ENCODE data around the gene CMSS1. TPM values are rescaled to one million over a fixed set of nuclear protein-coding genes. Genes with fewer than 3 reads are reported as not detected.

The CMSS1 gene
- total RNA-seq, 1 experiment from 2014 or later = 117 TPM

DNA sequence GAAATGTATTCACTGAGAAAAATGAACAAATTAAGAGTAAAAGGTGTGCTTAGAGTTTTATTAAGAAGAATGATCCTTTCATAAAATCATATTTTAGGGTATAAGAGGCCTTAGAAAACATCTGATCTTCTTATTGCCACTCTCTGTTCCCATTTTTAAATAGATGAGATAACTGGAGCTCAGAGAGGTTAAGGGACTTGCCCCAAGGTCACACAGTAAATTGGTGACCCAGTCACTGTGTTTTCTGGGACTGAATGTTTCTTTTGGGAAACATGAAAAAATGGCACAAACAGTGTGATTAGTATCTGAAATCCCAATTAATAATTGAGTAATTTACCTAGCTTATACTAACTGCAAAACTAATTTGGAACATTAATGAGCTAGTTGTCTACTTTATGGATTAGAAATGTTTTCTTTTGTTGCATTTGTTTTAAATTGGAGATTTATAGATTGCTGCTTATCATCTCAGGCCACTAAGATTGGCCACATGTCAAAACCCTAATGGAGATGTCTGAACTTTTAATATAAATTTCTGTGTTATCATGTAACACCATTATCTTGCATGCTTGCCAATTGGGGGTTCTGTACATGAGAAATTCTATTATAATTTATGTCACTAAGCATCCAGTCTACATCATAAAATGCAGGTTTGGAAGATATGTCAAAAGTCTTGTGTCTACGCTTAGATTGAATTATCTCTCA lies 64.9 kb downstream of the CMSS1 start:
- Mint-ChIP-seq H3K36me3 (ENCODE audit: insufficient read depth, unreplicated experiment) (no peaks in the 10 kb centered on the region), H3K27me3 (ENCODE audit: insufficient read depth, unreplicated experiment) (no peaks in the 10 kb centered on the region), H3K9me3 (ENCODE audit: unreplicated experiment) (no peaks in the 10 kb centered on the region), H3K27ac (ENCODE audit: low read depth, unreplicated experiment) (no peak overlapping the region), H3K4me3 (ENCODE audit: unreplicated experiment) (no peak overlapping the region), H3K4me1 (ENCODE audit: insufficient read depth, unreplicated experiment) (peaks cover 15% of the 10 kb centered on the region)
- CTCF ChIA-PET = interaction anchor here (0.7 kb wide), 1 partner anchor 144 kb away, joined by 3 read pairs; no protein-coding TSS in a partner anchor
- no peak for DNase-seq (ENCODE audit: unreplicated experiment)
- intact Hi-C loops (cut with micrococcal nuclease) = no loop called here
- POLR2A ChIA-PET = interaction anchor here (0.9 to 2.1 kb wide), 3 partner anchors 9 to 21 kb away, joined by 3 to 8 read pairs (median 3); no protein-coding TSS in a partner anchor
- BruUV-seq (replicated peaks) = no TSS peak
- TF ChIP-seq, protein P1, sequence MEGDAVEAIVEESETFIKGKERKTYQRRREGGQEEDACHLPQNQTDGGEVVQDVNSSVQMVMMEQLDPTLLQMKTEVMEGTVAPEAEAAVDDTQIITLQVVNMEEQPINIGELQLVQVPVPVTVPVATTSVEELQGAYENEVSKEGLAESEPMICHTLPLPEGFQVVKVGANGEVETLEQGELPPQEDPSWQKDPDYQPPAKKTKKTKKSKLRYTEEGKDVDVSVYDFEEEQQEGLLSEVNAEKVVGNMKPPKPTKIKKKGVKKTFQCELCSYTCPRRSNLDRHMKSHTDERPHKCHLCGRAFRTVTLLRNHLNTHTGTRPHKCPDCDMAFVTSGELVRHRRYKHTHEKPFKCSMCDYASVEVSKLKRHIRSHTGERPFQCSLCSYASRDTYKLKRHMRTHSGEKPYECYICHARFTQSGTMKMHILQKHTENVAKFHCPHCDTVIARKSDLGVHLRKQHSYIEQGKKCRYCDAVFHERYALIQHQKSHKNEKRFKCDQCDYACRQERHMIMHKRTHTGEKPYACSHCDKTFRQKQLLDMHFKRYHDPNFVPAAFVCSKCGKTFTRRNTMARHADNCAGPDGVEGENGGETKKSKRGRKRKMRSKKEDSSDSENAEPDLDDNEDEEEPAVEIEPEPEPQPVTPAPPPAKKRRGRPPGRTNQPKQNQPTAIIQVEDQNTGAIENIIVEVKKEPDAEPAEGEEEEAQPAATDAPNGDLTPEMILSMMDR (IDR thresholded peaks at IDR 0.05; ENCODE audit: unreplicated experiment) = no peak

DNA sequence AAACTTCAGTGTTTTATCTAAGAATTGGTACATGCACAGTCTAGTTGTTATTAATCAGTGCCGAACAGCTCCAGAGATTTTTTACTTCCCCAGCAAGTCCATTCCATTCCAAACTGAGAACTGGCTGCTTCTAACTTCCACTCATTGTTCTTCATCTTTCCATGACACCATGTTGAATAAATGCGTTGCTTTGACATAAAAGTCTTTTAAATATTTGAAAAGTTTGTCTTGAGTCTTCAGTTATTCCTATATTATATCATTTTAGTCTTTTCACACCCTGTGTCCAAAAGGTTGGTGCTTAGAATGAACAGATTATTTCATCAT lies 65.4 kb downstream of the CMSS1 start:
- H3K4me3 Mint-ChIP-seq (ENCODE audit: unreplicated experiment) = no peak overlapping the region
- TF ChIP-seq, protein P1 (IDR thresholded peaks at IDR 0.05; ENCODE audit: unreplicated experiment) = no peak
- intact Hi-C loops (cut with micrococcal nuclease) = no loop called here
- no peaks in the 10 kb centered on the region for H3K9me3 Mint-ChIP-seq (ENCODE audit: unreplicated experiment)
- ChIA-PET POLR2A (interaction anchor here (0.9 to 2.1 kb wide), 5 partner anchors 8 to 21 kb away, joined by 3 to 8 read pairs (median 4); no protein-coding TSS in a partner anchor), CTCF (interaction anchor here (0.7 to 2.8 kb wide), 4 partner anchors 12 to 143 kb away, joined by 3 to 16 read pairs (median 6); no protein-coding TSS in a partner anchor)
- no peak overlapping the region for H3K27ac Mint-ChIP-seq (ENCODE audit: low read depth, unreplicated experiment)
- H3K27me3 Mint-ChIP-seq (ENCODE audit: insufficient read depth, unreplicated experiment) = no peaks in the 10 kb centered on the region
- DNase-seq (ENCODE audit: unreplicated experiment) = no peak
- no TSS peak for BruUV-seq (replicated peaks)
- no peaks in the 10 kb centered on the region for H3K36me3 Mint-ChIP-seq (ENCODE audit: insufficient read depth, unreplicated experiment)
- peaks cover 10% of the 10 kb centered on the region for H3K4me1 Mint-ChIP-seq (ENCODE audit: insufficient read depth, unreplicated experiment)

DNA sequence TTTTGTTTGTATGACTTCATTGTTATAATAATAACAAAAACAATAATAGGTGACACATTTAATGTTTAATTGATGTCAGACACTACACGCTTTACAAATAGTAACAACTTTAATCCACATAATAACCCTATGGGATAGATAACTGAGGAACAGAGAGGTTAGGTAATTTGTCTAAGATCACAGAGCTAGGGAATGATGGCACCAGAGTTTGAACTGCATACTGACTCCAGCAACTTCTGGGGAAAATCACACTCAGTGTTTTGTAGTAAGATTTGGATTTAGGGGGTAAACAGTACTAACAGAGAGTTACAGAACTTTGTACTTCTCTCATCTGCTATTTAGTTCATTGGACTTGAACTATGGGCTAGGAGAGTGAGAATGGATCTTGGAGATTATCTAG lies 66.0 kb downstream of the CMSS1 start:
- no peaks in the 10 kb centered on the region for H3K9me3 Mint-ChIP-seq (ENCODE audit: unreplicated experiment)
- TF ChIP-seq, protein P1 (IDR thresholded peaks at IDR 0.05; ENCODE audit: unreplicated experiment) = no peak
- BruUV-seq (replicated peaks) = no TSS peak
- CTCF ChIA-PET = interaction anchor here (0.7 to 2.8 kb wide), 4 partner anchors 12 to 1793 kb away, joined by 3 to 16 read pairs (median 6); partner anchors contain the start of gene ZBTB11
- intact Hi-C loops (cut with micrococcal nuclease) = no loop called here
- no peaks in the 10 kb centered on the region for H3K36me3 Mint-ChIP-seq (ENCODE audit: insufficient read depth, unreplicated experiment)
- peaks cover 9% of the 10 kb centered on the region for H3K4me1 Mint-ChIP-seq (ENCODE audit: insufficient read depth, unreplicated experiment)
- H3K4me3 Mint-ChIP-seq (ENCODE audit: unreplicated experiment) = no peak overlapping the region
- H3K27ac Mint-ChIP-seq (ENCODE audit: low read depth, unreplicated experiment) = no peak overlapping the region
- POLR2A ChIA-PET = interaction anchor here (1.0 to 2.1 kb wide), 4 partner anchors 8 to 20 kb away, joined by 3 to 8 read pairs (median 4); no protein-coding TSS in a partner anchor
- no peaks in the 10 kb centered on the region for H3K27me3 Mint-ChIP-seq (ENCODE audit: insufficient read depth, unreplicated experiment)
- DNase-seq (ENCODE audit: unreplicated experiment) = no peak

DNA sequence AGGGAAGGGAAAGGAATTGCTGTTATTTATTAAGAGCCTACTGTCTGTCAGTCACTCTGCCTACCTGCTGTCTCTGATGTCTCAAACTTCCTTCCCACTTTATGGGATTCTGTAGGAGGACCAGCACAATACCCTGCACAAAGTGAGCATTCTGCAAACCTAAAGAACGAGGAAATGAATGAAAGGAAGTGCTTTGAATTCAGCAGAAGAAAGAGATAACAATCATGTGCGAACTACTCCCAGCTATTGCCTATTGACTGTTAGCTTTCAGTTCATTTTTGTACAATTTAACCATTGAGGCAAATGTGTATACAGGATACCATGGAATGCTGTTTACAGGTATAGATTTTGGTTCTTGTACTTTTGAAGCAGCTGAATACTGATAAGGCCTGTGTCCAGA lies 66.8 kb downstream of the CMSS1 start:
- Mint-ChIP-seq H3K36me3 (ENCODE audit: insufficient read depth, unreplicated experiment) (no peaks in the 10 kb centered on the region), H3K4me1 (ENCODE audit: insufficient read depth, unreplicated experiment) (peaks cover 9% of the 10 kb centered on the region), H3K27ac (ENCODE audit: low read depth, unreplicated experiment) (no peak overlapping the region), H3K4me3 (ENCODE audit: unreplicated experiment) (no peak overlapping the region), H3K9me3 (ENCODE audit: unreplicated experiment) (no peaks in the 10 kb centered on the region), H3K27me3 (ENCODE audit: insufficient read depth, unreplicated experiment) (no peaks in the 10 kb centered on the region)
- TF ChIP-seq, protein P1 (IDR thresholded peaks at IDR 0.05; ENCODE audit: unreplicated experiment) = no peak
- intact Hi-C loops (cut with micrococcal nuclease) = no loop called here
- CTCF ChIA-PET = interaction anchor here (0.8 to 2.8 kb wide), 3 partner anchors 11 to 1792 kb away, joined by 3 to 16 read pairs (median 7); partner anchors contain the start of gene ZBTB11
- no TSS peak for BruUV-seq (replicated peaks)
- no peak for DNase-seq (ENCODE audit: unreplicated experiment)
- POLR2A ChIA-PET = interaction anchor here (0.6 to 2.1 kb wide), 3 partner anchors 10 to 89 kb away, joined by 3 to 8 read pairs (median 5); no protein-coding TSS in a partner anchor

Data from MCF 10A (cell line).